WTC11 (cell line): Measurements from ENCODE around the gene MAPK8IP1.

ENCODE experiments used
- ATF1 ChIP-seq: sonication (generic); formaldehyde crosslinking; IDR thresholded peaks from 2 replicates; pipeline ENCODE4 v1.8.1; 2023; ENCODE audit warnings: mild to moderate bottlenecking, moderate library complexity, missing genetic modification reagents
- EMX1 ChIP-seq: fragments of 250-450 bp; sonication (Bioruptor Pico); IDR thresholded peaks from 2 replicates; pipeline ENCODE4 v1.8.0; 2021; ENCODE audit warnings: mild to moderate bottlenecking
- ETV6 ChIP-seq: sonication (generic); formaldehyde crosslinking; IDR thresholded peaks from 2 replicates; pipeline ENCODE4 v1.8.1; 2022; ENCODE audit warnings: mild to moderate bottlenecking, missing genetic modification reagents
- KAT7 ChIP-seq: sonication (generic); formaldehyde crosslinking; IDR thresholded peaks from 2 replicates; pipeline ENCODE4 v1.8.1; 2023; ENCODE audit warnings: missing genetic modification reagents, mild to moderate bottlenecking, borderline replicate concordance
- NR2C2 ChIP-seq: sonication (generic); formaldehyde crosslinking; IDR thresholded peaks from 2 replicates; pipeline ENCODE4 v1.8.0; 2022; ENCODE audit warnings: mild to moderate bottlenecking, missing genetic modification reagents
- USF1 ChIP-seq: sonication (generic); formaldehyde crosslinking; IDR thresholded peaks from 2 replicates; pipeline ENCODE4 v1.8.0; 2022; ENCODE audit warnings: mild to moderate bottlenecking, missing genetic modification reagents
- ZNF512 ChIP-seq: sonication (generic); formaldehyde crosslinking; IDR thresholded peaks from 2 replicates; pipeline ENCODE4 v1.8.1; 2022; ENCODE audit warnings: missing genetic modification reagents, borderline replicate concordance
- TF ChIP-seq, protein P1 (sequence below): fragments of 200-600 bp; IDR thresholded peaks from 2 replicates; pipeline ENCODE4 v1.8.0; 2022; ENCODE audit warnings: antibody characterized with exemption

GRCh38 chr11:45876401-45876800 is 9.1 kb upstream of the MAPK8IP1 start:
- TF ChIP-seq NR2C2 = no peak
- no peak for TF ChIP-seq USF1 (CRISPR knock-in tag)
- TF ChIP-seq, protein P1, sequence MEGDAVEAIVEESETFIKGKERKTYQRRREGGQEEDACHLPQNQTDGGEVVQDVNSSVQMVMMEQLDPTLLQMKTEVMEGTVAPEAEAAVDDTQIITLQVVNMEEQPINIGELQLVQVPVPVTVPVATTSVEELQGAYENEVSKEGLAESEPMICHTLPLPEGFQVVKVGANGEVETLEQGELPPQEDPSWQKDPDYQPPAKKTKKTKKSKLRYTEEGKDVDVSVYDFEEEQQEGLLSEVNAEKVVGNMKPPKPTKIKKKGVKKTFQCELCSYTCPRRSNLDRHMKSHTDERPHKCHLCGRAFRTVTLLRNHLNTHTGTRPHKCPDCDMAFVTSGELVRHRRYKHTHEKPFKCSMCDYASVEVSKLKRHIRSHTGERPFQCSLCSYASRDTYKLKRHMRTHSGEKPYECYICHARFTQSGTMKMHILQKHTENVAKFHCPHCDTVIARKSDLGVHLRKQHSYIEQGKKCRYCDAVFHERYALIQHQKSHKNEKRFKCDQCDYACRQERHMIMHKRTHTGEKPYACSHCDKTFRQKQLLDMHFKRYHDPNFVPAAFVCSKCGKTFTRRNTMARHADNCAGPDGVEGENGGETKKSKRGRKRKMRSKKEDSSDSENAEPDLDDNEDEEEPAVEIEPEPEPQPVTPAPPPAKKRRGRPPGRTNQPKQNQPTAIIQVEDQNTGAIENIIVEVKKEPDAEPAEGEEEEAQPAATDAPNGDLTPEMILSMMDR = no peak
- no peak for TF ChIP-seq EMX1 (CRISPR knock-in tag)
- no peak for TF ChIP-seq ATF1 (CRISPR knock-in tag)
- no peak for TF ChIP-seq ETV6
- TF ChIP-seq KAT7 = no peak
- TF ChIP-seq ZNF512 (CRISPR knock-in tag) = no peak
